Keratinocyte (primary cell): ENCODE data around the gene CDC34. TPM values are rescaled to one million over a fixed set of nuclear protein-coding genes. Genes with fewer than 3 reads are reported as not detected.

Source experiments
- DNase-seq: peaks from one replicate; pipeline ENCODE4 v3.0.0-alpha.2; 2011; ENCODE audit warnings: low read depth, missing footprints, low spot score
- FAIRE-seq: peaks from 2 replicates; lab custom pipeline; 2011; peaks lifted over from hg19 to GRCh38; lab: Jason Lieb, UNC
- H2AFZ ChIP-seq: 2 replicates; pipeline ENCODE4 v1.6.0; 2012; ENCODE audit warnings: low read length, control low read depth, inconsistent platforms; ENCODE audit not compliant: control insufficient read depth
- H3K27ac ChIP-seq: 2 replicates; pipeline ENCODE4 v1.5.1; 2011; ENCODE audit warnings: low read length; ENCODE audit not compliant: control insufficient read depth, insufficient read depth
- H3K27me3 ChIP-seq: 3 replicates; pipeline ENCODE4 v1.6.0; 2011; ENCODE audit warnings: low read length; ENCODE audit not compliant: control insufficient read depth, insufficient read depth; ENCODE audit errors: extremely low read depth
- H3K36me3 ChIP-seq, 2 experiments: 2 replicates in 1 of 2; 3 replicates in 1 of 2; pipeline ENCODE4 v1.5.1; 2011; ENCODE audit warnings: low read length in 2 of 2, mild to moderate bottlenecking in 1 of 2; ENCODE audit not compliant: control insufficient read depth in 2 of 2, insufficient read depth in 2 of 2; ENCODE audit errors: extremely low read depth in 1 of 2
- H3K4me1 ChIP-seq: 3 replicates; pipeline ENCODE4 v1.5.1; 2011; ENCODE audit warnings: low read length; ENCODE audit not compliant: control insufficient read depth, insufficient read depth; ENCODE audit errors: extremely low read depth
- H3K4me2 ChIP-seq: 3 replicates; pipeline ENCODE4 v1.6.0; 2011; ENCODE audit warnings: low read depth, low read length; ENCODE audit not compliant: control insufficient read depth, insufficient read depth; ENCODE audit errors: extremely low read depth
- H3K4me3 ChIP-seq, 3 experiments: fragments of 200-600 bp in 1 of 3; sonication (generic) in 1 of 3; 2 replicates in 2 of 3; 3 replicates in 1 of 3; pipeline ENCODE4 v1.5.1; 2011 to 2016; ENCODE audit warnings: low read length in 3 of 3, mild to moderate bottlenecking in 3 of 3, control low read depth in 2 of 3, inconsistent platforms in 1 of 3, low read depth in 1 of 3, mixed read lengths in 1 of 3, mixed run types in 1 of 3, moderate library complexity in 1 of 3; ENCODE audit not compliant: control insufficient read depth in 2 of 3, insufficient read depth in 2 of 3; ENCODE audit errors: extremely low read depth in 1 of 3
- H3K79me2 ChIP-seq: 2 replicates; pipeline ENCODE4 v1.6.0; 2012; ENCODE audit warnings: low read length; ENCODE audit not compliant: control insufficient read depth, insufficient read depth
- H3K9ac ChIP-seq: 3 replicates; pipeline ENCODE4 v1.6.0; 2011; ENCODE audit warnings: low read length; ENCODE audit not compliant: control insufficient read depth, insufficient read depth; ENCODE audit errors: extremely low read depth
- H3K9me1 ChIP-seq: 3 replicates; pipeline ENCODE4 v1.6.0; 2011; ENCODE audit warnings: low read length; ENCODE audit not compliant: control insufficient read depth, insufficient read depth; ENCODE audit errors: extremely low read depth
- H3K9me3 ChIP-seq: 2 replicates; pipeline ENCODE4 v1.5.1; 2012; ENCODE audit warnings: low read depth, low read length; ENCODE audit not compliant: control insufficient read depth
- H4K20me1 ChIP-seq: 3 replicates; pipeline ENCODE4 v1.6.0; 2011; ENCODE audit warnings: low read length; ENCODE audit not compliant: control insufficient read depth, insufficient read depth; ENCODE audit errors: extremely low read depth
- EZH2 ChIP-seq: IDR thresholded peaks from one replicate; pipeline ENCODE4 v1.6.1; 2012; ENCODE audit warnings: inconsistent platforms, mild to moderate bottlenecking, low read length, moderate library complexity
- dilution Hi-C: fragments of 300-500 bp; cut with MboI; formaldehyde crosslinking; loops from one replicate; pipeline ENCODE4 v1.7.0; 2020; ENCODE audit warnings: low sequenced_read_pairs; ENCODE audit not compliant: extremely low pct_ligation_motif_present
- polyA plus RNA-seq, 5 experiments: library from polyadenylated mRNA; depleted of rRNA in 3 of 5; stranded (reverse) in 3 of 5; stranded (forward) in 1 of 5; unstranded in 1 of 5; fragments of >200 nt; gene quantifications; 1 replicate in 1 of 5; 2 replicates in 3 of 5; 3 replicates in 1 of 5; pipeline versions ENCODE4 v1.2.1 to v1.2.3, GENCODE V29; 2011 to 2012; ENCODE audit warnings: missing spikeins in 2 of 5, low read depth in 1 of 5, low replicate concordance in 1 of 5
- TF ChIP-seq, protein P1 (sequence below), 3 experiments: IDR thresholded peaks in 1 of 3; conservative IDR thresholded peaks in 1 of 3; optimal IDR thresholded peaks in 1 of 3; 2 replicates in 2 of 3; 3 replicates in 1 of 3; pipeline versions ENCODE3 to v1.5.1; 2011; ENCODE audit warnings: low read length in 3 of 3, mild to moderate bottlenecking in 3 of 3, moderate library complexity in 2 of 3, control low read depth in 1 of 3, inconsistent platforms in 1 of 3; ENCODE audit not compliant: insufficient read depth in 2 of 3; ENCODE audit errors: extremely low read depth in 1 of 3

The CDC34 gene
- polyA plus RNA-seq, 1 donor (not counting 4 experiments of a cell fraction or from before 2014, with no cell fraction given), result 47.5 TPM

DNA sequence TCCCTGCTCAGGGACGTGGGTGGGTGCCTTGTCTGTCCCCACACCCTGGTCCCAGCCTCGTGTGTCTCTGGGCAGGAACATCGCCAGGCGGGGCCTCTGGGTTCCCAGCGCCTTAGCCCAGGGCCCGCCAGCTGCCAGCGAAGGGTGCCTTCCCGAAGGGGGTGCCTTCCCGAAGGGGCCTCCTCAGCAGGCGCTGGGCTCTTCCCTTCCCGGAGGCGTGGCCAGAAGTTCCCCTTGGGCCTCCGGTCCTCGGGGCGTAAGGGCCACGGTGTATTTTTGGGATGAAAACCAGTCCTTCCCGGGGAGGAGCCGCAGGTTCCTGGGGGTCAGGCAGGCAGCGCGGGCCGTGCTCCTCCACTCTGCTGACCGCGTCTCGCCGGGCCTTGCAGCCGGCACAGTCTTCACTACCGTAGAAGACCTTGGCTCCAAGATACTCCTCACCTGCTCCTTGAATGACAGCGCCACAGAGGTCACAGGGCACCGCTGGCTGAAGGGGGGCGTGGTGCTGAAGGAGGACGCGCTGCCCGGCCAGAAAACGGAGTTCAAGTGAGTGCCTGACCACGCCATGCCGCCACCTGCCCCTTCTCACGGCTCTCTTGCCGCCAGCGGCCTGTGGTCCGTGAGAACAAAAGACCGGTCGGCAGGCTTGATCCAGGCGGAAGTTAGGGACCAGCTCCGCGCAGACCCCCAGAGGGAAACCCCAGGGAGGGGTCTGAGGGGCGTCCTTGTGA, 47.7 kb downstream of the CDC34 start:
- Histone ChIP-seq H3K27ac (no peak overlapping the region), H3K9me1 (no peaks in the 10 kb centered on the region), H3K4me1 (peaks cover 27% of the 10 kb centered on the region), H3K4me3 (no peak overlapping the region), H3K79me2 (peaks cover 72% of the 10 kb centered on the region), H3K9ac (no peak overlapping the region), H3K4me2 (no peak overlapping the region), H3K36me3 (peaks cover 27 to 31% of the 10 kb centered on the region in 2 experiments), H2AFZ (no peak overlapping the region), H3K9me3 (no peaks in the 10 kb centered on the region), H4K20me1 (peaks cover 57% of the 10 kb centered on the region), H3K27me3 (no peaks in the 10 kb centered on the region)
- FAIRE-seq (no peak), DNase-seq (no peak)
- TF ChIP-seq, protein P1, sequence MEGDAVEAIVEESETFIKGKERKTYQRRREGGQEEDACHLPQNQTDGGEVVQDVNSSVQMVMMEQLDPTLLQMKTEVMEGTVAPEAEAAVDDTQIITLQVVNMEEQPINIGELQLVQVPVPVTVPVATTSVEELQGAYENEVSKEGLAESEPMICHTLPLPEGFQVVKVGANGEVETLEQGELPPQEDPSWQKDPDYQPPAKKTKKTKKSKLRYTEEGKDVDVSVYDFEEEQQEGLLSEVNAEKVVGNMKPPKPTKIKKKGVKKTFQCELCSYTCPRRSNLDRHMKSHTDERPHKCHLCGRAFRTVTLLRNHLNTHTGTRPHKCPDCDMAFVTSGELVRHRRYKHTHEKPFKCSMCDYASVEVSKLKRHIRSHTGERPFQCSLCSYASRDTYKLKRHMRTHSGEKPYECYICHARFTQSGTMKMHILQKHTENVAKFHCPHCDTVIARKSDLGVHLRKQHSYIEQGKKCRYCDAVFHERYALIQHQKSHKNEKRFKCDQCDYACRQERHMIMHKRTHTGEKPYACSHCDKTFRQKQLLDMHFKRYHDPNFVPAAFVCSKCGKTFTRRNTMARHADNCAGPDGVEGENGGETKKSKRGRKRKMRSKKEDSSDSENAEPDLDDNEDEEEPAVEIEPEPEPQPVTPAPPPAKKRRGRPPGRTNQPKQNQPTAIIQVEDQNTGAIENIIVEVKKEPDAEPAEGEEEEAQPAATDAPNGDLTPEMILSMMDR (optimal IDR thresholded peaks at IDR 0.05 in 1 of 3, IDR thresholded peaks at IDR 0.05 in 1 of 3, conservative IDR thresholded peaks at IDR 0.05 in 1 of 3; ENCODE audit: extremely low read depth in 1 of 3, insufficient read depth in 2 of 3, low read length in 3 of 3), result no peak
- TF ChIP-seq EZH2, result no peak
- dilution Hi-C loops, result no loop called here

DNA sequence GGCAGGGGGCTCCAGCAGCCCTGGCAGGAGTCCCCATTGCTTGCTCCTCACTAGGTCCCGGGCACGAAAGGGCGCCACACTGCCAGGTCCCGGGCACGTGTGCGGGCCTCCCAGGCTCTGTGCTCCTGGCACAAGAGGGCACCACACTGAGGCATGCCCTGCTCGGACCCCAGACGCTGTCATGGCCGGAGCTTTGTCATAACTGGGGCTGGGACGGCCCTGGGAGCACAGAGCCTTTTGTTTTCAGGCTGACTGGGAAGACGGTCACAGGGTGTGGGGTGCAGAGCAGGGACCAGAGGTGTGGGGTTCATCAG, 48.2 kb downstream of the CDC34 start:
- peaks cover 22% of the 10 kb centered on the region for H3K4me1 ChIP-seq
- no peak overlapping the region for H3K27ac ChIP-seq
- H3K79me2 ChIP-seq, result peaks cover 67% of the 10 kb centered on the region
- H3K36me3 ChIP-seq, result peaks cover 27 to 31% of the 10 kb centered on the region in 2 experiments
- no peak overlapping the region for H3K4me3 ChIP-seq
- FAIRE-seq (no peak), DNase-seq (no peak)
- H3K4me2 ChIP-seq, result no peak overlapping the region
- no peaks in the 10 kb centered on the region for H3K9me1 ChIP-seq
- H2AFZ ChIP-seq, result no peak overlapping the region
- no peak for TF ChIP-seq EZH2
- TF ChIP-seq, protein P1 (optimal IDR thresholded peaks at IDR 0.05 in 1 of 3, IDR thresholded peaks at IDR 0.05 in 1 of 3, conservative IDR thresholded peaks at IDR 0.05 in 1 of 3; ENCODE audit: extremely low read depth in 1 of 3, insufficient read depth in 2 of 3, low read length in 3 of 3), result no peak
- no peaks in the 10 kb centered on the region for H3K9me3 ChIP-seq
- H4K20me1 ChIP-seq, result peaks cover 59% of the 10 kb centered on the region
- no peaks in the 10 kb centered on the region for H3K27me3 ChIP-seq
- dilution Hi-C loops, result no loop called here
- no peak overlapping the region for H3K9ac ChIP-seq
